B cell (primary cell): ENCODE measurements around the gene CLOCK.

Experiments
- CTCF ChIP-seq: fragments of 200-600 bp; IDR thresholded peaks from one replicate; pipeline ENCODE4 v1.8.0; 2022; ENCODE audit warnings: antibody characterized with exemption, mild to moderate bottlenecking
- EZH2 ChIP-seq: IDR thresholded peaks from 2 replicates; pipeline ENCODE4 v1.6.1; 2012; ENCODE audit warnings: borderline replicate concordance, low read depth, mild to moderate bottlenecking, moderate library complexity, low read length; ENCODE audit not compliant: insufficient read depth, poor library complexity, severe bottlenecking

DNA sequence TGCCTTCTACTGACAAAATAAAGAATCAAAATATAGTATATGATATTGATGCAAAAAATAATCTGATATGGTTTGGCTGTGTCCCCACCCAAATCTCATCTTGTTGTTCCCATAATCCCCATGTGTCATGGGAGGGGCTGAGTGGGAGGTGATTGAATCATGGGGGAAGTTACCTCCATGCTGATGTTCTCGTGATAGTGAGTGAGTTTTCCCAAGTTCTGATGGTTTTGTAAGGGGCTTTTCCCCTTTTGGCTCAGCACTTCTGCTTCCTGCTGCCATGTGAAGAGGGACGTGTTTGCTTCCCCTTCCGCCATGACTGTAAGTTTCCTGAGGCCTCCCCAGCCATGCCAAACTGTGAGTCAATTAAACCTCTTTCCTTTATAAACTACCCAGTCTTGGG is 80.7 kb downstream of the CLOCK start:
- no peak for TF ChIP-seq EZH2
- TF ChIP-seq CTCF, result no peak
